Calu3 (cell line): Measurements from ENCODE around the gene APOL6. TPM values are rescaled to one million over a fixed set of nuclear protein-coding genes. Genes with fewer than 3 reads are reported as not detected.

Experiments used
- BruUV-seq: library from RNA; stranded (reverse); fragments of 400-500 nt; replicated peaks from 2 replicates; lab custom pipeline; 2021; lab: Mats Ljungman, UMichigan
- CTCF ChIA-PET: fragments of 300-600 bp; sonication (Branson Sonifier 250); formaldehyde crosslinking; loops from one replicate; lab custom pipeline; 2022; ENCODE audit warnings: antibody characterized with exemption; lab: Charles Lee
- DNase-seq: peaks from one replicate; pipeline ENCODE4 v3.0.0; 2022
- H3K27ac Mint-ChIP-seq: one replicate; pipeline ENCODE4 v1.8.0; 2022; ENCODE audit warnings: mixed read lengths; ENCODE audit not compliant: unreplicated experiment
- H3K27me3 Mint-ChIP-seq: one replicate; pipeline ENCODE4 v1.8.0; 2022; ENCODE audit warnings: mixed read lengths; ENCODE audit not compliant: unreplicated experiment
- H3K36me3 Mint-ChIP-seq: one replicate; pipeline ENCODE4 v1.8.0; 2022; ENCODE audit warnings: mild to moderate bottlenecking, moderate library complexity, mixed read lengths; ENCODE audit not compliant: insufficient read depth, unreplicated experiment
- H3K4me1 Mint-ChIP-seq: one replicate; pipeline ENCODE4 v1.8.0; 2022; ENCODE audit warnings: mild to moderate bottlenecking, low read depth, mixed read lengths; ENCODE audit not compliant: unreplicated experiment
- H3K4me3 Mint-ChIP-seq: one replicate; pipeline ENCODE4 v1.8.0; 2022; ENCODE audit warnings: mild to moderate bottlenecking, low read depth, moderate library complexity, mixed read lengths; ENCODE audit not compliant: unreplicated experiment
- H3K9me3 Mint-ChIP-seq: one replicate; pipeline ENCODE4 v1.8.0; 2022; ENCODE audit warnings: low read depth, mixed read lengths; ENCODE audit not compliant: unreplicated experiment
- intact Hi-C: fragments of 100-400 bp; cut with micrococcal nuclease; formaldehyde crosslinking; loops from one replicate; pipeline ENCODE4 v1.10.0; 2022; ENCODE audit not compliant: unreplicated experiment
- total RNA-seq: library from RNA; stranded (reverse); gene quantifications from 2 replicates; pipeline ENCODE4 v1.2.3, GENCODE V29; 2022
- TF ChIP-seq, protein P1 (sequence below): fragments of 200-600 bp; IDR thresholded peaks from one replicate; pipeline ENCODE4 v1.8.0; 2022; ENCODE audit warnings: antibody characterized with exemption; ENCODE audit not compliant: unreplicated experiment

The APOL6 gene
- total RNA-seq, 1 experiment from 2014 or later, result 24.0 TPM

DNA sequence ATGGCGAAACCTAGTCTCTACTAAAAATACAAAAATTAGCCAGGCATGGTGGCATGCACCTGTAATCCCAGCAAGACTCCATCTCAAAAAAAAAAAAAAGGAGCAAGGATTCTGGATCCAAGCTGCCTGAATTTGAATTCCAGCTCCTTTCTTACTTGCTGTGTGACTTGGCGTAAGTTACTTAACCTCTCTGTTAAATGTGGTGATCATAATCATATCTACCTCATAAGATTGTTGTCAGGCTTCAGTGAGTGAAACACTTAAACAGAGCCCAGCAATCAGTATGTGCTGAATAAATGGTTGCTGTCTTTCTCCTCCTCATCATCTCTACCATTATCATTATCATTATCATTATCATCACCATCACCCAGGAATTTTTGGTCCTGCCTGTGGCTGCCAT, 33.8 kb upstream of the APOL6 start:
- no peaks in the 10 kb centered on the region for H3K4me1 Mint-ChIP-seq
- intact Hi-C loops, result no loop called here
- no TSS peak for BruUV-seq
- H3K4me3 Mint-ChIP-seq, result no peak overlapping the region
- CTCF ChIA-PET, result no interaction called here
- no peaks in the 10 kb centered on the region for H3K27me3 Mint-ChIP-seq
- no peak overlapping the region for H3K27ac Mint-ChIP-seq
- TF ChIP-seq, protein P1, sequence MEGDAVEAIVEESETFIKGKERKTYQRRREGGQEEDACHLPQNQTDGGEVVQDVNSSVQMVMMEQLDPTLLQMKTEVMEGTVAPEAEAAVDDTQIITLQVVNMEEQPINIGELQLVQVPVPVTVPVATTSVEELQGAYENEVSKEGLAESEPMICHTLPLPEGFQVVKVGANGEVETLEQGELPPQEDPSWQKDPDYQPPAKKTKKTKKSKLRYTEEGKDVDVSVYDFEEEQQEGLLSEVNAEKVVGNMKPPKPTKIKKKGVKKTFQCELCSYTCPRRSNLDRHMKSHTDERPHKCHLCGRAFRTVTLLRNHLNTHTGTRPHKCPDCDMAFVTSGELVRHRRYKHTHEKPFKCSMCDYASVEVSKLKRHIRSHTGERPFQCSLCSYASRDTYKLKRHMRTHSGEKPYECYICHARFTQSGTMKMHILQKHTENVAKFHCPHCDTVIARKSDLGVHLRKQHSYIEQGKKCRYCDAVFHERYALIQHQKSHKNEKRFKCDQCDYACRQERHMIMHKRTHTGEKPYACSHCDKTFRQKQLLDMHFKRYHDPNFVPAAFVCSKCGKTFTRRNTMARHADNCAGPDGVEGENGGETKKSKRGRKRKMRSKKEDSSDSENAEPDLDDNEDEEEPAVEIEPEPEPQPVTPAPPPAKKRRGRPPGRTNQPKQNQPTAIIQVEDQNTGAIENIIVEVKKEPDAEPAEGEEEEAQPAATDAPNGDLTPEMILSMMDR, result no peak
- no peaks in the 10 kb centered on the region for H3K9me3 Mint-ChIP-seq
- no peak for DNase-seq
- no peaks in the 10 kb centered on the region for H3K36me3 Mint-ChIP-seq

DNA sequence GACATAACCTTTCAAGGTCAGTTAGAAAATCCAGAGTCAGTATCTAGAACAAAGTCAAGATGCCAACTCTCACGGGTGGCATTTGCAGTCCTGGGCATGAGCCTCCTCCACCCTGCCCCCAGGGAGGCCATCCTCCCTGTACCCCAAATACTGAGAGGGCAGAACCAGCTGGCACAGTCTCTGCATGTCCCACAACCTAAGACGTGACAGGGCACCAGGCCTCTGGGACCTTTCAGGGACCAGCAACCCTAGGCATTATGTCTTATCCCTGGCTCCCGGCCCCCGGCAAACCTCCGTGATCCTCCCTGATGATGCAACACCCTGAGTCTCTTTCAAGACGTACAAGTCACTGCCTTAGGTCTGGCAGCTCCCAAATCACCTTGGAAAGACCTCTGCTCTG, 33.1 kb upstream of the APOL6 start:
- CTCF ChIA-PET, result no interaction called here
- DNase-seq, result no peak
- Mint-ChIP-seq H3K4me1 (no peaks in the 10 kb centered on the region), H3K27ac (no peak overlapping the region), H3K27me3 (no peaks in the 10 kb centered on the region), H3K4me3 (no peak overlapping the region), H3K9me3 (no peaks in the 10 kb centered on the region), H3K36me3 (no peaks in the 10 kb centered on the region)
- no TSS peak for BruUV-seq
- TF ChIP-seq, protein P1, result no peak
- intact Hi-C loops, result no loop called here

DNA sequence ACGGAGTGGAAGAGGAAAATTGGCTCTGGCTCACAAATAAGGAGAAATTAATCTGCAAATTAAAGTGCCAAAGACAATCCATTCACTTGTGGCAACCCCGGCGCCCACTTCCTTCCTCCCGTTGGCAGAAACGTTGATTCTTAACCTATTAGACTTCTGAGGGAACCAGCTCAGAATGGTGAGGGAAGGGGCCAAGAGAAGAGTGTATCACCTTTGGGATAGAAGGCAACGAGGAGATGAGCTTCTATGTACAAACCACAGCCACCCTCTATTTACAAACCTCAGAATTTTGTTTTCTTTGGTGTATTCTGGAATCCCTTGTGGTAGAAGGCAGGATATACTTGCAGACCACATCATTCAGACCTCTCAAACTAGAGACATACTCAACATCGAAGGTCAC, 32.2 kb upstream of the APOL6 start:
- no TSS peak for BruUV-seq
- H3K27me3 Mint-ChIP-seq, result no peaks in the 10 kb centered on the region
- H3K4me3 Mint-ChIP-seq, result no peak overlapping the region
- intact Hi-C loops, result no loop called here
- no peaks in the 10 kb centered on the region for H3K9me3 Mint-ChIP-seq
- H3K27ac Mint-ChIP-seq, result no peak overlapping the region
- no peaks in the 10 kb centered on the region for H3K36me3 Mint-ChIP-seq
- no peak for DNase-seq
- no peaks in the 10 kb centered on the region for H3K4me1 Mint-ChIP-seq
- TF ChIP-seq, protein P1, result no peak
- CTCF ChIA-PET, result interaction anchor here (0.5 kb wide), 1 partner anchor 68 kb away, joined by 5 read pairs; no protein-coding TSS in a partner anchor

DNA sequence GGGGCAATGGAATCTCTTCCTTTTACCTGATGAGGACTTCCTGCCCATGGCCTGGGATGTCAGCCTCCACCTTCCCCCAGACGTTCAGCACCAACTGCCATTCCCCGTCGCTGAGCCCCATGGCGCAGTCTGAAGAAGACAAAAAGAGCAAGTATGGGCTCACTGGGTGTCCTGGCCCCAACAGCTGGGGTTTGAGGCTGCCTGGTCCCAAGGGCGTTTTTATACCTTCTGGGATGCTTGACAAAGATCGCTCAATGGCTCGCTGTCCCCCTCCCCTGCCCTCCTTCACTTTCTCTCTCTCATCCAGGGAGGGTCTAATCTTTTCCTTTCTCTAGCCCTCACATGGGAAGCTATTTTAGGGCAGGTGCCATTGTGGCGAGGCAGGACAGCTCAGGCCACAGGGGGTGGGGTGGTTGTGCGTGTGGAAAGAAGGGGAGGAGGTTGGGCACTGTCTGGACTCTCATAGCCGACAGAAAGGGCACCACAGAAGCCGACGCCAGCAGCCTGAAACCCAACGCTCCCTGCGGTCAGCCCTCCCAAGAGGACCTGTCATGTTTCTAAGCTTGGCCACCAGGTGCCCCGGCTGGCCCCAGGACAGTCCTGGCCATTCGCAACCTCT, 31.0 kb upstream of the APOL6 start, which contains the start of gene MB:
TSS of gene MB (minus strand) at position 193 of the 619 bp plus-strand sequence. CDS start at position 121, 72 bp downstream.
- TF ChIP-seq, protein P1, result no peak
- intact Hi-C loops, result no loop called here
- Mint-ChIP-seq H3K27me3 (no peaks in the 10 kb centered on the region), H3K4me1 (no peaks in the 10 kb centered on the region), H3K9me3 (no peaks in the 10 kb centered on the region), H3K27ac (no peak within 1 kb of the TSS), H3K4me3 (no peak within 1 kb of the TSS), H3K36me3 (no peaks in the 10 kb centered on the region)
- no peak for DNase-seq
- BruUV-seq, result no TSS peak
- CTCF ChIA-PET, result no interaction called here
